PFSK-1 (cell line): ENCODE measurements around the gene TEAD3.

Experiments
- FOXP2 ChIP-seq: optimal IDR thresholded peaks from 2 replicates; pipeline ENCODE3; 2011; ENCODE audit warnings: borderline replicate concordance, control low read depth, inconsistent platforms; ENCODE audit not compliant: insufficient read depth; ENCODE audit errors: extremely low read length, extremely low read depth
- POLR2AphosphoS5 ChIP-seq: IDR thresholded peaks from 2 replicates; pipeline ENCODE4 v1.6.1; 2012; ENCODE audit warnings: low read depth, mild to moderate bottlenecking, control low read depth, low read length, moderate library complexity
- REST ChIP-seq, 2 experiments: IDR thresholded peaks; 2 replicates each; pipeline versions ENCODE4 v1.6.1 to v1.8.0; 2011 to 2012; ENCODE audit warnings: low read depth in 2 of 2, low read length in 2 of 2, control low read depth in 1 of 2, inconsistent platforms in 1 of 2, mild to moderate bottlenecking in 1 of 2, moderate library complexity in 1 of 2; ENCODE audit not compliant: insufficient read depth in 1 of 2
- SIN3A ChIP-seq: IDR thresholded peaks from 2 replicates; pipeline ENCODE4 v1.6.1; 2012; ENCODE audit warnings: mild to moderate bottlenecking, low read length, moderate library complexity, borderline replicate concordance; ENCODE audit not compliant: insufficient read depth
- TAF1 ChIP-seq: IDR thresholded peaks from 2 replicates; pipeline ENCODE4 v1.6.1; 2012; ENCODE audit warnings: low read length, control low read depth, borderline replicate concordance; ENCODE audit not compliant: insufficient read depth

TEAD3 gene

GRCh38 chr6:35516712-35517111, 19.8 kb upstream of the TEAD3 start:
- TF ChIP-seq SIN3A (no peak), REST (IDR thresholded peaks at IDR 0.05; ENCODE audit: insufficient read depth in 1 of 2, low read depth in 2 of 2, low read length in 2 of 2) (no peak), FOXP2 (no peak), TAF1 (no peak), POLR2AphosphoS5 (no peak)

DNA sequence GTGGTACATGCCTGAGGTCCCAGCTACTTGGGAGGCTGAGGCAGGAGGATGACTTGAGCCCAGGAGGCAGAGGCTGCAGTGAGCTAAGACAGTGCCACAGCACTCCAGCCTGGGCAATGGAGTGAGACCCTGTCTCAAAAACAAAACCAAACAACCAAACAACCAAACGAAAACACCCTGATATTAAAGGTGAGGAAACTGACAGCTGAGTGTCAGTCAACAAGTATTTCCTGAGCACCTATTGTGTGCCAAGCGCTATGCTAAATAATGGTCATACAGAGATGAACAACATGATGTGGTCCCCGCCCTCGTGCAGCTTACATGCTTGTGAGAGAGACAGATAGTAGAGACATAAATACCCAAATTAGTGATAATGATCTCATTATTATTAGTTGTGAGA, 17.7 kb upstream of the TEAD3 start:
- TF ChIP-seq FOXP2 = no peak
- TF ChIP-seq TAF1 = no peak
- TF ChIP-seq SIN3A = no peak
- no peak for TF ChIP-seq REST (IDR thresholded peaks at IDR 0.05; ENCODE audit: insufficient read depth in 1 of 2, low read depth in 2 of 2, low read length in 2 of 2)
- TF ChIP-seq POLR2AphosphoS5 = no peak

DNA sequence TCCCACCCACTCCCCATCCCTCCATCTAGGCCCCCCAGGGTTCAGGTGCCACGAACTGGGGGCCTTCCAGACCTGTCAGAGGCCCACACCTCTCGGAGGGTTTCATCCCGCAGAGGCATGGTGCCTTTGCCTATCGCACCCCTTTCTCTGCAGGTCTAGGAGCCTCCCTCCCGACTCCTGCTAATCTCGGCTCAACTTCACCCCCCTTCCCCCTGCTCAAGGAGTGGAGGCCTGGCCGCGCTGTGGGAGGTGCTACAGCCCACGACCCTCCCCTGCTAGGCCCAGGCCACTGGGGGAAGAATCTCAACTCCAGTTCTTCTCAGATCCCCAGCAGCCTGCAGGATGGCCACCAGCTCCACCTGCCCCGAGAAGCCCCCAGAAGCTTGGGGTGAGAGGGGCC, 15.9 kb upstream of the TEAD3 start, which contains the start of gene TULP1:
Gene TULP1 (minus strand): TSS at position 157 of the 400 bp plus-strand sequence. CDS start 38 bp downstream, at position 119.
- TF ChIP-seq SIN3A (no peak), REST (IDR thresholded peaks at IDR 0.05; ENCODE audit: insufficient read depth in 1 of 2, low read depth in 2 of 2, low read length in 2 of 2) (no peak), FOXP2 (no peak), POLR2AphosphoS5 (no peak), TAF1 (no peak)

GRCh38 chr6:35512006-35512405, 15.1 kb upstream of the TEAD3 start:
- no peak for TF ChIP-seq FOXP2
- TF ChIP-seq SIN3A = no peak
- TF ChIP-seq TAF1 = no peak
- no peak for TF ChIP-seq POLR2AphosphoS5
- TF ChIP-seq REST (IDR thresholded peaks at IDR 0.05; ENCODE audit: insufficient read depth in 1 of 2, low read depth in 2 of 2, low read length in 2 of 2) = no peak

DNA sequence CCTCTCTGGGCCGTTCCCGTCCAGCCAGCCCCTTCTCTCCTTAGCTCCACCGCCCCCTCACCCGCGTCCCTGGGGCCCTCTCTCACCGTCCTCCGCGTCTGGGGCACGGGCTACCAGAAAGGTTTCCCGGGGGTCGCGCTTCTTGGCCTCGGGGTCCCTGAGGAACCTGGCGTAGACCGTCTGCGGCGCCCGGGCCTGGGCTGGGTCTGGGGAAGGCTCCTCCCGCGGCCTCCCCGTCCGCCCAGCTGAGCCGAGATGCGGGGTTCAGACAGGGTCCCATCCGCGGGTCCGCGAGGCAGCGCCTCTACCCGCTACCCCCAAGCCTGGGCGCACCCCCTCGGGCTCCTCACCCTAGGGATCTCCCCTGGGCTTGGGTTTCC, 14.7 kb upstream of the TEAD3 start:
- TF ChIP-seq SIN3A = no peak
- TF ChIP-seq TAF1 = no peak
